NCI-H2227 (cell line): ENCODE data around the gene RBL1.
"Not testable (repeated sequence)": the region's sequence is repeated elsewhere in the genome, so short reads cannot be mapped to it uniquely, and the experiment has no call there.

Experiments
- DNase-seq: peaks from one replicate; lab custom pipeline; 2025; ENCODE audit not compliant: unreplicated experiment; lab: John Stamatoyannopoulos, UW

RBL1 gene

GRCh38 chr20:37075932-37076685, 19.7 kb downstream of the RBL1 start:
- DNase-seq = no peak

DNA sequence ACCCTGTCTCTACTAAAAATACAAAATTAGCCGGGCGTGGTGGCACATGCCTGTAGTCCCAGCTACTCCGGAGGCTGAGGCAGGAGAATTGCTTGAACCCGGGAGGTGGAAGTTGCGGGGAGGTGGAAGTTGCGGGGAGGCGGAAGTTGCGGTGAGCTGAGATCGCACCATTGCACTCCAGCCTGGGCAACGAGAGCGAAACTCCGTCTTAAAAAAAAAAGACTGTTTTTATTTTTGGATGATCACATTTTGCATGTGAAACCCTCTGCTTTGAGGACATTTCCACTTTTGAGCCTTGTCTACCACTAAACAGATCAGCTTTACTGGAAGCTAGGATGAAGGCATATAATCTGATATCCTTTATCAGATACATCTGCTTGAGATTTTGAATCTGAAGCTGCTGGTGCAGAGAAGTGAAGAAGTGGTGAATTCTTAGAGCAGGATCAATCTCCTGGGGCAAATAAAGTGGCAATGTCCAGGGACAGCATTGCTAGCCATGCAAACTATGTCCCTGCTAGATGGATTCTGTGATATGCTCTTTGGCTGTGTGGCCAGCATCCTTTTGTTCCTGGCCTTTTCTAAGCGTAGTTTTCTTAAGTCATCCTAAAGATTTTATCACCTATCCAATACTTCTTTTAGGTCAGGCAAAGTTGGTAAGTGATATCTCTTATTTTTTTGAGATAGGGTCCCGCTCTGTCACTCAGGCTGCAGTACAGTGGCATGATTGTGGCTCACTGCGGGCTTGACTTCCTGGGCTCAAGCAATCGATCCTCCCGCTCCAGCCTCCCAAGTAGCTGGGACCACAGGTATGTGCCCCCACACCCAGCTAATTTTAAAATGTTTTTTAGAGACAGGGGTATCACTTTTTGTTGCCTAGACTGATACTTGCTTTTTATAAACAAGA, 23.3 kb downstream of the RBL1 start:
- DNase-seq = no peak

DNA sequence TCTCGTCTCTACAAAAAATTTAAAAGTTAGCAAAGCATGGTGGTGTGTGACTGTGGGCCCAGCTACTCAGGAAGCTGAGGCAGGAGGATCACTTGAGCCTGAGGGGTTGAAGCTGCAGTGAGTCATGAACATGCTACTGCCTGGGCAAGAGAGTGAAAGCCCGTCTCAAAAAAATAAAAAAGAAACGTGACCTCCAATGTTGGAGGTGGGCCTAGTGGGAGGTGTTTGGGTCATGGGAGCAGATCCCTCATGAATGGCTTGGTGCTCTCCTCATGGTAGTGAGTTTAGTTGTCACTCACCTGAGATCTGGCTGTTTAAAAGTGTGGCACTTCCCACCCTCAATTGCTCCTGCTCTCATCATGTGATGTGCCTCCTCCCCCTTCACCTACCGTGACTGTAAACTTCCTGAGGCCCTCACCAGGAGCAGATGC, 24.3 kb downstream of the RBL1 start:
- no peak for DNase-seq

- not testable (repeated sequence) for DNase-seq
These were observed 26.2 kb downstream of the RBL1 start for GRCh38 chr20:37069563-37069962.

GRCh38 chr20:37066168-37066567, 29.6 kb downstream of the RBL1 start:
- DNase-seq = no peak

DNA sequence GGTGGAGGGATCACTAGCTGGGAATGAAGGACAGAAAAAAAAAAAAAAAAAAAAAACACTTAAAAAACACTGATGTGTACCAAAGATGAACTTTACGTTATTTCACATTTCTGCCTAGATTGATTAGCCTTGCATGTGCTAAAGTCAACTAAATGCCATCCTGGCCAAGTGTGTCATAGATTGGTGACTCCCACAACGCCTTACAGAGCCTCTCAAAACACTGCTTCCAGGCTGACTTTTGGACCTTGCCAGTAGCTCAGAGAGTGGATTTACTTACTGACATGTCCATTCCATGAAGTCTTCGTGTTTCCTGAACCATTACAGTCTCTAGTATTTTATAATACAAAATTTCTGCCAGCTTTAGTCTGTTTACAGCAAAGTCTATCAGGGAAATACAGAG, 40.5 kb downstream of the RBL1 start:
- DNase-seq = no peak

- no peak for DNase-seq
These were observed 42.4 kb downstream of the RBL1 start for GRCh38 chr20:37053230-37053950.

DNA sequence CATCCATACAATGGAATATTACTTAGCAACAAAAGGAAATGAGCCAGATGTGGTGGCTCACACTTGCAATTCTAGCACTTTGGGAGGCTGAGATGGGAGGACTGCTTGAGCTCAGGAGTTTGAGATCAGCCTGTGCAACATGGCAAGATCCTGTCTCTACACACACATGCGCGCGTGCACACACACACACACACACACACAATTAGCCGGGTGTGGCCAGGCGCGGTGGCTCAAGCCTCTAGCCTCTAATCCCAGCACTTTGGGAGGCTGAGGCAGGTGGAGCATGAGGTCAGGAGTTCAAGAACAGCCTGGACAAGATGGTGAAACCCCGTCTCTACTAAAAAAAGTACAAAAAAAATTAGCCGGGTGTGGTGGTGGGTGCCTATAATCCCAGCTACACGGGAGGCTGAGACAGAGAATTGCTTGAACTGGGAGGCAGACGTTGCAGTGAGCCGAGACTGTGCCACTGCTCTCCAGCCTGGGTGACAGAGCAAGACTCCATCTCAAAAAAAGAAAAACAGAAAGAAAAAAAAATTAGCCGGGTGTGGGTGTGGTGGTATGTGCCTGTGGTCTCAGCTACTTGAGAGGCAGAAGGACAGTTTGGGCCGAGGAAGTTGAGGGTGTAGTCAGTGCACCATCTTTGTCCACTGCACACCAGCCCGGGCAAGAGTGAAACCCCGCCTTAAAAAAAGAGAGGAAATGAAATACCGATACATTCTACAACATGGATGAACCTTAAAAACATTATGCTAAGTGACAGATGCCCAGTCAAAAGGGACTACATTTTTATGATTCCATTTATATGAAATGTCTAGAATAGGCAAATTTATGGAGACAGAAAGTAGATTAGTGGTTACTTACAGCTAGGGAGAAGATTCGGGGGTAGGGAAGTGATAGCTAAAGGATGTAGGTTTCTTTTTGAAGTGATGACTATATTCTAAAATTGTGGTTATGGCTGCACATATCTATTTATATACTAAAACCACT, 52.5 kb downstream of the RBL1 start:
- no peak for DNase-seq

DNA sequence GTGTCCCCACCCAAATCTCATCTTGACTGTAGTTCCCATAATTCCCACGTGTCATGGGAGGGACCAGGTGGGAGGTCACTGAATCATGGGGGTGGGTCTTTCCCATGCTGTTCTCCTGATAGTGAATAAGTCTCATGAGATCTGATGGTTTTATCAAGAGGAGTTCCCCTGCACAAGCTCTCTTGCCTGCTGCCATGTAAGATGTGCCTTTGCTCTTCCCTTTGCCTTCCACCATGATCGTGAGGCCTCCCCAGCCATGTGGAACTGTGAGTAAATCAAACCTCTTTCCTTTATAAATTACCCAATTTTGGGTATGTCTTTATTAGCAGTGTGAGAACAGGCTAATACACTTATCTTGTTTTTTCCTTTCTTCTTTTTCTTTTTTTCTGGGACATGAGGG, 56.4 kb downstream of the RBL1 start:
- not testable (repeated sequence) for DNase-seq

- DNase-seq = no peak
These were observed 63.7 kb downstream of the RBL1 start for GRCh38 chr20:37032077-37032476.

DNA sequence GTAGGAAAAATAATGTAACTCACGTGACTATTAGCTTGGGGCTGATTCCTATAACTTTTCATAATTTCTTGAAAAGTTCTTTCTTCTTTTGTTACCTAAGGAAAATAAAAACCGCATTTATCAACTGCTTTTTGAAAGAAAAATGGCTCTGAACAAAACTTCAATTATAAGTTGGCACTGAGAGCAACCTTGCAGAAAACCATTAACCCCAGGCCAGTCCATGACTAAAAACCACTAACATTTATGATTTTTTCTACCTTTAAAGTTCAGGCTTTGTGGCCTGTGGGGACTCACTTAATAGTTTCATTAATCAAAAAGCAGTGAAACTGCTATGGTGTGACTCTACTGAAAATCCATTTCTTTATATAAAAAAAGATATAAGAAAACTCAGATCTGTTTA, 75.2 kb downstream of the RBL1 start:
- DNase-seq = no peak

DNA sequence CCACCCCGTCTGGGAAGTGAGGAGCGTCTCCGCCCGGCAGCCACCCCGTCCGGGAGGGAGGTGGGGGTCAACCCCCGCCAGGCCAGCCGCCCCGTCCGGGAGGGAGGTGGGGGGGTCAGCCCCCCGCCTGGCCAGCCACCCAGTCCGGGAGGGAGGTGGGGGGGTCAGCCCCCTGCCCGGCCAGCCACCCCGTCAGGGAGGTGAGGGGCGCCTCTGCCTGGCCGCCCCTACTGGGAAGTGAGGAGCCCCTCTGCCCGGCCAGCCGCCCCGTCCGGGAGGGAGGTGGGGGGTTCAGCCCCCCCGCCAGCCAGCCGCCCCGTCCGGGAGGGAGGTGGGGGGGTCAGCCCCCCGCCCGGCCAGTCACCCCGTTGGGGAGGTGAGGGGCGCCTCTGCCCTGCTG, 83.2 kb downstream of the RBL1 start:
- not testable (repeated sequence) for DNase-seq

DNA sequence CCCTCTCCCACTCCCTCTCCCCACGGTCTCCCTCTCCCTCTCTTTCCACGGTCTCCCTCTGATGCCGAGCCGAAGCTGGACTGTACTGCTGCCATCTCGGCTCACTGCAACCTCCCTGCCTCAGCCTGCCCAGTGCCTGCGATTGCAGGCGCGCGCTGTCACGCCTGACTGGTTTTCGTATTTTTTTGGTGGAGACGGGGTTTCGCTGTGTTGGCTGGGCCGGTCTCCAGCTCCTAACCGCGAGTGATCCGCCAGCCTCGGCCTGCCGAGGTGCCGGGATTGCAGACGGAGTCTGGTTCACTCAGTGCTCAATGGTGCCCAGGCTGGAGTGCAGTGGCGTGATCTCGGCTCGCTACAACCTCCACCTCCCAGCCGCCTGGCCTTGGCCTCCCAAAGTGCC, 83.9 kb downstream of the RBL1 start:
- not testable (repeated sequence) for DNase-seq

- no peak for DNase-seq
These were observed 84.7 kb downstream of the RBL1 start for GRCh38 chr20:37011147-37011546.

DNA sequence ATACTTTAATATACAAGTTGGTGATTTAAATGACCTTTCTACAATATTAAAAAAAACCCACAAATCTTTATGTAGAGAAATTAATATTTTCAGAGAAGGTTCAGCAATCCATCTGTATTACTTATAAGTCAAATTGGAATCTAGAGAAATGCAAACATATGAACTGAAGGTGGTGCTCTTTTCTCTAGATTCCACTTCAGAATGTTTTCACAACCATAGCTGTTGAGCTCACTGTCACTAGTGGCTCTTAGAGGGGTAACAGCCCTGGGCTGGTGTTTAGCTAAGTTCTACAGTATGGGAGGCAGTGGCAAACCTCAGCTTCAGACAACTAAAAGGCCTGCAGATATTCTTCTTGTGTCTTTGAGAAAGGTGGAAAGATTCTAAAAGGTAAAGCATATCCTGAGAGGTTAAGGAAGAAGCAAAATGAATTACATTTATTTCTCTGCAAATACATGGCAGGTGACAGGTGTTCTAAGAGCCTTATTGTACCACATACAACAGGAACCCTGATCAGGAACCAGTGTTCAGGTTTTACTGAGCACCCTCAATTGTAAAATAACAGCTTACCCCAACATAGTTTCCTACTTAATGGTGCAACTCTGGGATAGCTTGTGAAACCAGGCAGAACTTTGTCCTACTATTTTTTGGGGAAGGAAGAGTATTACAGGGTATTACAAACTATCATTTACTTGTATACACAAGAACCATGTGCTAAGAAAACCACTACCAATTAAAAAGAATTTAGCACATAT, 87.7 kb downstream of the RBL1 start:
- DNase-seq = no peak

DNA sequence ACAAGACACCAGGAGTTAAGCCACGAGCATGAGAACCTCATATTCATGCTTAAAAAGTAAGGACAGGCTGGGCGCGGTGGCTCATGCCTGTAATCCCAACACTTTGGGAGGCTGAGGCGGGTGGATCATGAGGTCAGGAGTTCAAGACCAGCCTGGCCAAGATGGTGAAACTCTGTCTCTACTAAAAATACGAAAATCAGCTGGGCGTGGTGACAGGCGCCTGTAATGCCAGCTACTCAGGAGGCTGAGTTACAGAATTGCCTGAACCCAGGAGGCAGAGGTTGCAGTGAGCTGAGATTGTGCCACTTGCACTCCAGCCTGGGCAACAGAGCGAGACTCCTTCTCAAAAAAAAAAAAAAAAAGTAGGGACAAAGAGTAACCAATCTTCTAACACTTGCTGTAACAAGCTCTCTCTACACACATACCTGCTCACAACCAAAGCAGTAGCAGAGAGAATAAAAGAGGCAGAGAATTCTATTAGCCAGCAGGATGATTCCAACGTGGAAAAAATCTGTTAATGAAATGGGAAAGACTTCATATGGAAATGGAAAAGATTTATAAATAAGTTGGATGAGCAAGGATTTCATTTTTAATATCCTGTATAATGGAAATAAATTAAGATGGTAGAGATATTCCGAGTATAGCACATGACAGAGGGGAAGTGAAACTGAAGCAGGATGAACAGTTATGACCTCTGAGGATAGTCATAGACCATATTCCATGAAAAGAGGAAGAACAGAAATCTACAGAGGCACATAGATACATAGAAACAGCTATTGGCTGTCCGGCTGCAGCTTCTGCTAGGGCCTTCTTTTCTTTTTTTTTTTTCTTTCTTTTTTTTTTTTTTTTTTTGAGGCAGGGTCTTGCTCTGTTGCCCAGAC, 90.5 kb downstream of the RBL1 start:
- DNase-seq = not testable (repeated sequence)

DNA sequence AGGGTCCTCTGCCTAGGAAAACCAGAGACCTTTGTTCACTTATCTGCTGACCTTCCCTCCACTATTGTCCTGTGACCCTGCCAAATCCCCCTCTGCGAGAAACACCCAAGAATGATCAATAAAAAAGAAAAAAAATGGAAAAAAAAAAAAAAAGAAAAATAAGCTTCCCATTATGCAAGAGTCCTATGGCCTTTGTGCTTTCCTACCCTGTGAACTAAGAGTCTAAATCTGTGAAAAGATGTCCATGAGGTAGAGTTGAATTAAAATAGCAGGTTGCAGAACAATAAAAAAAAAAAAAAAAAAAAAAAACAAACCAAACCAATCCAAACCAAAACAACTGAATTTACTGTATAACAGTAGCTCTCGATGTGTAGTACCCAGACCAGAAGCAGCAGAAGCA, 94.2 kb downstream of the RBL1 start:
- not testable (repeated sequence) for DNase-seq

- DNase-seq = not testable (repeated sequence)
These were observed 95.6 kb downstream of the RBL1 start for GRCh38 chr20:37000171-37000570.

- DNase-seq = no peak
These were observed 97.1 kb downstream of the RBL1 start for GRCh38 chr20:36998652-36999051.
